ENCODE results near the gene CCDC196.

Gene CCDC196

GRCh38 chr14:66485910-66486421, at the start of gene CCDC196:
TSS of gene CCDC196 (plus strand) at chr14:66486371. CDS start at chr14:66486503, 132 bp downstream.
- DNase-seq = no peak

GRCh38 chr14:66440801-66441200, 45.4 kb upstream of the CCDC196 start:
- no peak for DNase-seq

- no peak for DNase-seq
These were observed 43.1 kb upstream of the CCDC196 start for GRCh38 chr14:66442953-66443571.

GRCh38 chr14:66443785-66444184, 42.4 kb upstream of the CCDC196 start:
- no peak for DNase-seq

- DNase-seq = no peak
These were observed 41.8 kb upstream of the CCDC196 start for GRCh38 chr14:66444271-66444927.

GRCh38 chr14:66445936-66446335, 40.2 kb upstream of the CCDC196 start:
- DNase-seq = no peak

GRCh38 chr14:66453469-66453868, 32.7 kb upstream of the CCDC196 start:
- no peak for DNase-seq

GRCh38 chr14:66459603-66460002, 26.6 kb upstream of the CCDC196 start:
- DNase-seq = no peak

- DNase-seq = no peak
These were observed 21.9 kb upstream of the CCDC196 start for GRCh38 chr14:66464261-66464660.

GRCh38 chr14:66468778-66469367, 17.3 kb upstream of the CCDC196 start:
- no peak for DNase-seq

GRCh38 chr14:66471584-66471983, 14.6 kb upstream of the CCDC196 start:
- no peak for DNase-seq

GRCh38 chr14:66472251-66472650, 13.9 kb upstream of the CCDC196 start:
- DNase-seq = no peak

- no peak for DNase-seq
These were observed 12.9 kb upstream of the CCDC196 start for GRCh38 chr14:66473223-66473622.

GRCh38 chr14:66476964-66477363, 9.2 kb upstream of the CCDC196 start:
- DNase-seq = no peak

GRCh38 chr14:66477567-66477966, 8.6 kb upstream of the CCDC196 start:
- DNase-seq = no peak

- DNase-seq = no peak
These were observed 3.3 kb upstream of the CCDC196 start for GRCh38 chr14:66482873-66483272.

- no peak for DNase-seq
These were observed 2.8 kb upstream of the CCDC196 start for GRCh38 chr14:66483322-66483721.

- DNase-seq = no peak
These were observed 1.1 kb upstream of the CCDC196 start for GRCh38 chr14:66485029-66485428.

GRCh38 chr14:66487164-66487563, 993 bp downstream of the CCDC196 start:
- no peak for DNase-seq

- DNase-seq = no peak
These were observed 4.3 kb downstream of the CCDC196 start for GRCh38 chr14:66490143-66491111.

GRCh38 chr14:66493750-66494149, 7.6 kb downstream of the CCDC196 start:
- DNase-seq = no peak

- DNase-seq = peak; percentile 58
These were observed 9.3 kb downstream of the CCDC196 start for GRCh38 chr14:66495218-66496098.

Measured in CD4-positive, alpha-beta T cell treated with Interleukin-17A for 1 hour (primary cell).